Choroid plexus epithelial cell (primary cell): Measurements from ENCODE around the gene EEIG1.

Experiments
- DNase-seq: peaks from one replicate; pipeline ENCODE4 v3.0.0-alpha.2; 2010; ENCODE audit warnings: low read depth
- H3K4me3 ChIP-seq: 2 replicates; pipeline ENCODE4 v1.5.1; 2011; ENCODE audit warnings: low read depth, mild to moderate bottlenecking, control low read depth, low read length, moderate library complexity
- CTCF ChIP-seq: conservative IDR thresholded peaks from 2 replicates; pipeline ENCODE4 v1.5.1; 2011; ENCODE audit warnings: low read depth, mild to moderate bottlenecking, control low read depth, inconsistent platforms, low read length, moderate library complexity

Gene EEIG1

GRCh38 chr9:127989094-127989493 is 8.3 kb upstream of the EEIG1 start:
- no peak for TF ChIP-seq CTCF
- no peak overlapping the region for H3K4me3 ChIP-seq
- DNase-seq, result no peak

GRCh38 chr9:127987103-127987614 is 6.4 kb upstream of the EEIG1 start:
- no peak for DNase-seq
- no peak for TF ChIP-seq CTCF
- no peak overlapping the region for H3K4me3 ChIP-seq

GRCh38 chr9:127985011-127985410 is 4.2 kb upstream of the EEIG1 start:
- no peak for DNase-seq
- no peak overlapping the region for H3K4me3 ChIP-seq
- no peak for TF ChIP-seq CTCF

- no peak for TF ChIP-seq CTCF
- no peak for DNase-seq
- no peak overlapping the region for H3K4me3 ChIP-seq
These were observed 3.1 kb upstream of the EEIG1 start for GRCh38 chr9:127983847-127984289.

GRCh38 chr9:127982912-127983311 is 2.1 kb upstream of the EEIG1 start:
- DNase-seq, result no peak
- TF ChIP-seq CTCF, result no peak
- no peak overlapping the region for H3K4me3 ChIP-seq

GRCh38 chr9:127981559-127982121 is 851 bp upstream of the EEIG1 start:
- H3K4me3 ChIP-seq, result peak overlapping the region; percentile 60
- no peak for TF ChIP-seq CTCF
- DNase-seq, result no peak

GRCh38 chr9:127980060-127980705 is 606 bp downstream of the EEIG1 start:
- H3K4me3 ChIP-seq, result peak overlapping the region; percentile 69
- peak; percentile 18 for DNase-seq
- TF ChIP-seq CTCF, result no peak
